ENCODE measurements around the gene NFYC.
A peak's percentile ranks its signal among the peaks of the same experiment; 100 is the strongest.

NFYC gene

GRCh38 chr1:40772146-40772955 is 80.8 kb downstream of the NFYC start:
- CTCF ChIA-PET: interaction anchor here (0.7 to 8.4 kb wide), 23 partner anchors 8 to 183 kb away, joined by 3 to 232 read pairs (median 10); partner anchors contain the start of genes CITED4 and NFYC

DNA sequence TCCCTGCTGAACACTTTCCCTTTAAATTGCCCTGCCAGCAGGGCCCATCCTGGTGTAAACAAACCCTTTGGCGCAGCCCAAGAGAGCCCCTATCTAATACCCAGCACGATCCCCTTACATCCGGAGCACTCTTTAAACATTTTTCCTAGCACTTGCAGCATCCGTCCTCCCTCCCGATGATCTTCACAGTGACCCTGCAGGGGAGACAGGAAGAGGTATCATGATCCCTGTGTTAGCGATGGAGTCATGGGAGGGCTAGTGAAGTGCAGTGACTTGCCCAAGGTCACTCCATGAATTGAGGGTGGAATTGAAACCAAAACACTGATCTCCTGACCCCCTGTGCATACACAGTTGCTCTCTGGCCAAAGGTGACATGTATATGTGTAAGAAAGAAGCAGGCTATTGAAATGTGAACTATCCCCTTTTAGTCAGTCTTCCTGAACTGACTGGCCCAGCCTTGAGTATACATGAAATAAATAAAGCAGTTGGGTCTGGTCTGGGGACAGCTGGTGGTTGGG is 82.3 kb downstream of the NFYC start:
- ChIA-PET CTCF (interaction anchor here (0.6 to 8.4 kb wide), 44 partner anchors 9 to 188 kb away, joined by 3 to 232 read pairs (median 7); partner anchors contain the start of genes CITED4, NFYC and RIMS3), POLR2A (no interaction called here)
- TF ChIP-seq CTCF (IDR thresholded peaks at IDR 0.05; ENCODE audit: control extremely low read depth, extremely low read depth, low read depth, missing control alignments): no peak
- no peak for DNase-seq (ENCODE audit: extremely low spot score)

More at GRCh38 chr1:40772146-40772955, 80.8 kb downstream of the NFYC start:
- POLR2A ChIA-PET: interaction anchor here (0.6 kb wide), 1 partner anchor 1186 kb away, joined by 7 read pairs; no protein-coding TSS in a partner anchor
- no peak for TF ChIP-seq CTCF (IDR thresholded peaks at IDR 0.05; ENCODE audit: control extremely low read depth, extremely low read depth, low read depth, missing control alignments)
- DNase-seq (ENCODE audit: extremely low spot score): no peak

GRCh38 chr1:40774266-40774998 is 82.9 kb downstream of the NFYC start:
- CTCF ChIA-PET: interaction anchor here (0.6 to 8.4 kb wide), 55 partner anchors 8 to 630 kb away, joined by 3 to 232 read pairs (median 6); partner anchors contain the start of genes CITED4, NFYC and RIMS3
- peak; percentile 68 for DNase-seq (ENCODE audit: extremely low spot score)
- POLR2A ChIA-PET: no interaction called here
- peak; percentile 84 for TF ChIP-seq CTCF (IDR thresholded peaks at IDR 0.05; ENCODE audit: control extremely low read depth, extremely low read depth, low read depth, missing control alignments)

DNA sequence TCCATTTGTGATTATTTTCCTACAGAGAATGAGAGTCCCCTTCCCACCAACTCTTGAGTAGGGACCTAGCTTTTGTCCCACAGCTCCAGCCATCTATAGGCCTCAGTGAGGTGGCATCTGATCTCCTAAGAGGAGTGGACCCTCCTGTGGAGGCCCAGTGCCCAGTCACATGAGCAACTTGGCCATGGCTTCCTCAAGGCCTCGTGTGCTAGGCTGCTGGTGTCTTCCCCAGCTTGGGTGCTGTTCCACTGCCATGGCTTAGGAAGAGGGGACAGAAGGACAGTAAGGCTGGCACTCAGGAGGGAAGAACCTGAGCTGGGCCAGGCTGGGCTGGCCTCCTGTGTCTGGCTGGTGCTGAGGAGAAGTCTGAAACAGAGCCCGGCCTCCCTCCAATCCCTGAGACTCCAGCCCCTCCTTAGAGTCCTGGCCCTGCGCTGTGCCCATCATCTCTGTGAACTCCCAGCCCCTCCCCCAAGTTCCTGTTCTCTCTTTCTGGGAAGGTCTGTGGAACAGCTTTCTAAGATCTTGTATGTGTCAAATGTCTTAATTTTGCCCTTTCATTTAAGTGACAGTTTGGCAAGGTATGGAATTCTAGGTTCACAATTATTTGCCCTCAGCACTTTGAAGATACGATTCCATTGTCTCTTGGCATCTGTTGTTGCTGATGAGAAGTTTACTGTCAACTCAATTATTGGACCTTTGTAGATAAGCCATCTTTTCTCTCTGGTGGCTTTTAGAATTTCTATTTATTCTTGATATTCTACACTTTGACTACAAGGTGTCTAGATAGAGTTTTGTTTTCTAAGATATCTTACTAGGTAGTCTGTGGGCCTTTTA is 85.0 kb downstream of the NFYC start:
- ChIA-PET CTCF (interaction anchor here (1.0 to 8.4 kb wide), 9 partner anchors 12 to 176 kb away, joined by 3 to 232 read pairs (median 10); no protein-coding TSS in a partner anchor), POLR2A (no interaction called here)
- no peak for TF ChIP-seq CTCF (IDR thresholded peaks at IDR 0.05; ENCODE audit: control extremely low read depth, extremely low read depth, low read depth, missing control alignments)
- DNase-seq (ENCODE audit: extremely low spot score): no peak

DNA sequence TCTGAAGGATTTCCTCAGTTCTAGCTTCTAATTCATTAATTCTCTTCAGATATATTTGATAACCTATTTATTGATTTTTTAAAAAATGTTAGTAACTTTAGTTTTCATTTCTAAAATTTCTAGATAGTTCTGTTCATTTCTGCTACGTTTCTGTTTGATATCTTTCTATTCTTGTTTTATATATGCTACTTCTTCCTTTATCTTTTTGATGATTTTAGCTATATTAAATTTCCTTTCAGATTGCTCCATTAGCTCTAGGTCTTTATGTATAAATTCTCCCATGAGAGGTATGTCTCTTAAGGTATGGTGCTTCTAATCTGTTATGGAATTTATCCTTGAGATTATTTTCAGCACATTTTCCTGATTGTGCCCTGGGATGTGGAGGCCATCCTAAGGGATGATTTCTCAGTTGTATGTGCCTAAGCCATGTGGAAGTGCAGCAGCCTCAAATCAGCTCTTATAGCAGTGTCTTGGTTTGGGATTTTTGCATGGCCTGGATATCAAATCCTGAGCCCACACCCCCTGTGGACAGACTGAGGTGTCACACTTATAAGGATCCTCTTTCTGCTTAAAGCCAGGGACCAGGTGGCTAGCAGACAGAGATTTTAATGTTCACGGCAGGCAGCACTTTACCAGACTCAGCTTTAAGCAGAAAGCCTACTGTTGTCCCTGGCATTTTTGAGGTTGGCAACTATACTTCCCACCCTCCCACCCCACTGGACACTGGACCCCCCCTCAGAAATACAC is 85.9 kb downstream of the NFYC start:
- POLR2A ChIA-PET: no interaction called here
- TF ChIP-seq CTCF (IDR thresholded peaks at IDR 0.05; ENCODE audit: control extremely low read depth, extremely low read depth, low read depth, missing control alignments): no peak
- CTCF ChIA-PET: interaction anchor here (1.0 to 8.4 kb wide), 5 partner anchors 11 to 172 kb away, joined by 4 to 232 read pairs (median 77); no protein-coding TSS in a partner anchor
- no peak for DNase-seq (ENCODE audit: extremely low spot score)

Measured in GM10248 (cell line).